A673 (cell line): ENCODE results near the gene TMEM258.

Experiments
- CTCF ChIP-seq: fragments of 300-800, 200-600 bp; sonication (generic); conservative IDR thresholded peaks from 2 replicates; pipeline ENCODE4 v1.5.1; 2017; ENCODE audit warnings: low read depth, mild to moderate bottlenecking, antibody characterized with exemption, low read length, moderate library complexity, mixed read lengths
- EZH2 ChIP-seq: fragments of 200-600 bp; sonication (generic); IDR thresholded peaks from 2 replicates; pipeline ENCODE4 v1.6.1; 2017; ENCODE audit warnings: borderline replicate concordance, low read depth, mild to moderate bottlenecking, mixed read lengths, antibody characterized with exemption, low read length; ENCODE audit not compliant: poor library complexity, severe bottlenecking

DNA sequence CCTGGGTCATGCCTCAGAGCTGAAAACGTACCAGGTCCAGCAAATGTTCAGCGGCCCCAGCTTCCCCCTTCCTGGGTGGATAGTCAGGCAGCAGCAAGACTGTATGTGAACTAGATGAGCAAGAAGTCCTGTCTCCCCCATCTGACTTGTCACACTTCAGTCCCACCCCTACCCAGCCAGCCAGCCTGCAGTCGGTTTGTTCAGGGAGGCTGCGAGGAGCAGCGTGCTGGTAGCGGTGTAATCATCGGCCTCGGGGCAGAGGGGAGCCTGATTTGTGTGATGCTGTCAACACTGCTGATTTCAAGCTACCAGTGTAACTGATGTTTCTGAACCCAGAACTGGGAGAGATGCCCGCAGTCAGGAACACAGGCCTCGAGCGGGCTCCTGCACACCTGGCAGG is 9.6 kb downstream of the TMEM258 start:
- TF ChIP-seq CTCF (no peak), EZH2 (no peak)
